GM23338 (cell line): ENCODE results near the gene TENM3. TPM values are rescaled to one million over a fixed set of nuclear protein-coding genes. Genes with fewer than 3 reads are reported as not detected.

Experiments
- ATAC-seq: fragments of 200-7000 bp; cut with Tn5 transposase; 3 replicates; pipeline ENCODE4 v1.9.1; 2020
- DNase-seq: peaks from one replicate; pipeline ENCODE4 v3.0.0-alpha.2; 2015; ENCODE audit warnings: low spot score
- H2AFZ ChIP-seq: fragments of 200-600 bp; sonication (generic); 2 replicates; pipeline ENCODE4 v1.8.0; 2016; ENCODE audit warnings: antibody characterized with exemption, mild to moderate bottlenecking, moderate library complexity
- H3F3A ChIP-seq: fragments of 200-600 bp; sonication (generic); replicated peaks from 2 replicates; pipeline ENCODE4 v1.8.0; 2017; ENCODE audit warnings: antibody characterized with exemption, mixed run types, low read depth
- H3K27ac ChIP-seq: fragments of 200-600 bp; sonication (generic); 2 replicates; pipeline ENCODE4 v1.6.1; 2016; ENCODE audit warnings: low read depth
- H3K27me3 ChIP-seq: fragments of 200-600 bp; sonication (generic); 2 replicates; pipeline ENCODE4 v1.8.0; 2016; ENCODE audit warnings: mild to moderate bottlenecking, mixed run types, moderate library complexity; ENCODE audit not compliant: insufficient read depth
- H3K36me3 ChIP-seq: fragments of 200-600 bp; sonication (generic); 2 replicates; pipeline ENCODE4 v1.8.0; 2016; ENCODE audit warnings: mild to moderate bottlenecking; ENCODE audit not compliant: insufficient read depth
- H3K4me1 ChIP-seq: fragments of 200-600 bp; sonication (generic); 2 replicates; pipeline ENCODE4 v1.8.0; 2016; ENCODE audit warnings: mild to moderate bottlenecking, moderate library complexity; ENCODE audit not compliant: insufficient read depth
- H3K4me2 ChIP-seq: fragments of 200-600 bp; sonication (generic); 2 replicates; pipeline ENCODE4 v1.7.1; 2017; ENCODE audit warnings: mixed run types
- H3K4me3 ChIP-seq: fragments of 200-600 bp; sonication (generic); 2 replicates; pipeline ENCODE4 v1.6.1; 2016; ENCODE audit warnings: mixed run types
- H3K79me2 ChIP-seq: fragments of 200-600 bp; sonication (generic); replicated peaks from 2 replicates; pipeline ENCODE4 v1.8.0; 2017; ENCODE audit warnings: mild to moderate bottlenecking; ENCODE audit not compliant: insufficient read depth
- H3K9me2 ChIP-seq: fragments of 200-600 bp; sonication (generic); 2 replicates; pipeline ENCODE4 v1.8.0; 2017; ENCODE audit not compliant: insufficient read depth
- H4K20me1 ChIP-seq: fragments of 200-600 bp; sonication (generic); replicated peaks from 2 replicates; pipeline ENCODE4 v1.8.0; 2017; ENCODE audit warnings: mild to moderate bottlenecking; ENCODE audit not compliant: insufficient read depth
- H3K27ac Mint-ChIP-seq: 2 replicates; pipeline ENCODE4 v1.8.0; 2020; ENCODE audit warnings: inconsistent platforms, mild to moderate bottlenecking, moderate library complexity, mixed read lengths
- H3K27me3 Mint-ChIP-seq: 3 replicates; pipeline ENCODE4 v1.8.0; 2022; ENCODE audit warnings: low read depth, mild to moderate bottlenecking, moderate library complexity, mixed read lengths, inconsistent platforms; ENCODE audit not compliant: insufficient read depth, poor library complexity
- H3K36me3 Mint-ChIP-seq: 3 replicates; pipeline ENCODE4 v1.8.0; 2021; ENCODE audit warnings: low read depth, mild to moderate bottlenecking, inconsistent platforms, moderate library complexity, mixed read lengths
- H3K4me1 Mint-ChIP-seq: 3 replicates; pipeline ENCODE4 v1.8.0; 2020; ENCODE audit warnings: mild to moderate bottlenecking, inconsistent platforms, mixed read lengths
- H3K4me3 Mint-ChIP-seq: 3 replicates; pipeline ENCODE4 v1.8.0; 2021; ENCODE audit warnings: moderate library complexity, mild to moderate bottlenecking, inconsistent platforms, mixed read lengths
- H3K9me3 Mint-ChIP-seq: 3 replicates; pipeline ENCODE4 v1.8.0; 2020; ENCODE audit warnings: moderate library complexity, mild to moderate bottlenecking, inconsistent platforms, mixed read lengths
- CREB1 ChIP-seq: fragments of 250-450 bp; sonication (Bioruptor Pico); IDR thresholded peaks from 2 replicates; pipeline ENCODE4 v1.5.0; 2020; ENCODE audit warnings: low read depth, mild to moderate bottlenecking, moderate library complexity
- EZH2 ChIP-seq: fragments of 200-600 bp; sonication (generic); IDR thresholded peaks from one replicate; pipeline ENCODE4 v1.8.0; 2017; ENCODE audit warnings: antibody characterized with exemption, mild to moderate bottlenecking, low read depth; ENCODE audit not compliant: unreplicated experiment
- NANOG ChIP-seq: IDR thresholded peaks from 2 replicates; pipeline ENCODE4 v1.6.1; 2016; ENCODE audit warnings: antibody characterized with exemption, borderline replicate concordance
- POLR2AphosphoS5 ChIP-seq: IDR thresholded peaks from 2 replicates; pipeline ENCODE4 v1.6.1; 2016; ENCODE audit warnings: antibody characterized with exemption, low read depth
- polyA plus RNA-seq: library from polyadenylated mRNA; unstranded; fragments of >200 nt; fragmentation: Nextera tagmentation; extraction: Ambion mirVana; gene quantifications from 2 replicates; pipeline ENCODE4 v1.2.1, GENCODE V29; 2016
- total RNA-seq: library from RNA; depleted of rRNA; stranded (reverse); fragments of >200 nt; shearing (Covaris generic); gene quantifications from 2 replicates; pipeline ENCODE4 v1.2.3, GENCODE V29; 2014
- TF ChIP-seq, protein P1 (sequence below): IDR thresholded peaks from 2 replicates; pipeline ENCODE4 v1.6.1; 2016; ENCODE audit warnings: antibody characterized with exemption
- TF ChIP-seq, protein P2 (sequence below): fragments of 250-450 bp; sonication (Bioruptor Pico); IDR thresholded peaks from 2 replicates; pipeline ENCODE4 v1.5.0; 2020; ENCODE audit warnings: mild to moderate bottlenecking, moderate library complexity
- TF ChIP-seq, protein P3 (sequence below), 2 experiments: fragments of 200-600 bp in 1 of 2; sonication (generic) in 1 of 2; conservative IDR thresholded peaks; 2 replicates each; pipeline versions ENCODE4 v1.5.1 to v1.6.1; 2016 to 2017; ENCODE audit warnings: antibody characterized with exemption in 2 of 2, low read depth in 2 of 2, mild to moderate bottlenecking in 2 of 2, moderate library complexity in 1 of 2

TENM3 gene
- total and polyA plus RNA-seq, 2 experiments from 2014 or later, result 22.2 to 128 TPM

DNA sequence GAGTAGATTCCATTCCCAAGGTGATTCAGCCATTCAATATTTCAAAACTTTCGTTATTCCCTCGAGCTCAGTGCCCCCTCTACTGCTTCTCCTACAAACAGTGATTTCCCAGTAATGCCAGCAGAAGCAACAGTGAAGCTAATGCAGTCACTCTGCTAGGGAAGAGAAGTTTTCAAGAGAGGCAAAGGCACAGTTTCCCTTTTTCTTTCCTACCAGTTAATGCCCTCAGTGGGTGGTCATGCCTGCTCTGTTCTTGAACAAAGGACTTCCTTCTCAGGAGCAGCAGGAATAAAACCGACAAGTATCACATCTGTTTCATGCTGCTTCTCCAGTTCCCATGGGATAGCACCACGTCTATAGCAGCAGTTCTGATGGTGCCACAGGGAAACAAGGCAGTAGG is 317.2 kb downstream of the TENM3 start:
- peaks cover 4% of the 10 kb centered on the region for H3K27me3 Mint-ChIP-seq
- peak overlapping the region; percentile 91 for H3K27ac ChIP-seq
- H3K4me3 Mint-ChIP-seq, result peak overlapping the region; percentile 54
- H3K9me2 ChIP-seq, result no peaks in the 10 kb centered on the region
- H3K9me3 Mint-ChIP-seq, result no peaks in the 10 kb centered on the region
- H3K4me1 Mint-ChIP-seq, result peaks cover 64% of the 10 kb centered on the region
- peaks cover 7% of the 10 kb centered on the region; the same call in 1 of the 2 replicates for H3K79me2 ChIP-seq
- no peaks in the 10 kb centered on the region for H3F3A ChIP-seq
- H3K27ac Mint-ChIP-seq, result peak overlapping the region; percentile 99
- H3K36me3 Mint-ChIP-seq, result no peaks in the 10 kb centered on the region
- DNase-seq, result peak; percentile 96
- TF ChIP-seq, protein P1, sequence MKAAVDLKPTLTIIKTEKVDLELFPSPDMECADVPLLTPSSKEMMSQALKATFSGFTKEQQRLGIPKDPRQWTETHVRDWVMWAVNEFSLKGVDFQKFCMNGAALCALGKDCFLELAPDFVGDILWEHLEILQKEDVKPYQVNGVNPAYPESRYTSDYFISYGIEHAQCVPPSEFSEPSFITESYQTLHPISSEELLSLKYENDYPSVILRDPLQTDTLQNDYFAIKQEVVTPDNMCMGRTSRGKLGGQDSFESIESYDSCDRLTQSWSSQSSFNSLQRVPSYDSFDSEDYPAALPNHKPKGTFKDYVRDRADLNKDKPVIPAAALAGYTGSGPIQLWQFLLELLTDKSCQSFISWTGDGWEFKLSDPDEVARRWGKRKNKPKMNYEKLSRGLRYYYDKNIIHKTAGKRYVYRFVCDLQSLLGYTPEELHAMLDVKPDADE, result peak; percentile 91
- TF ChIP-seq, protein P2, sequence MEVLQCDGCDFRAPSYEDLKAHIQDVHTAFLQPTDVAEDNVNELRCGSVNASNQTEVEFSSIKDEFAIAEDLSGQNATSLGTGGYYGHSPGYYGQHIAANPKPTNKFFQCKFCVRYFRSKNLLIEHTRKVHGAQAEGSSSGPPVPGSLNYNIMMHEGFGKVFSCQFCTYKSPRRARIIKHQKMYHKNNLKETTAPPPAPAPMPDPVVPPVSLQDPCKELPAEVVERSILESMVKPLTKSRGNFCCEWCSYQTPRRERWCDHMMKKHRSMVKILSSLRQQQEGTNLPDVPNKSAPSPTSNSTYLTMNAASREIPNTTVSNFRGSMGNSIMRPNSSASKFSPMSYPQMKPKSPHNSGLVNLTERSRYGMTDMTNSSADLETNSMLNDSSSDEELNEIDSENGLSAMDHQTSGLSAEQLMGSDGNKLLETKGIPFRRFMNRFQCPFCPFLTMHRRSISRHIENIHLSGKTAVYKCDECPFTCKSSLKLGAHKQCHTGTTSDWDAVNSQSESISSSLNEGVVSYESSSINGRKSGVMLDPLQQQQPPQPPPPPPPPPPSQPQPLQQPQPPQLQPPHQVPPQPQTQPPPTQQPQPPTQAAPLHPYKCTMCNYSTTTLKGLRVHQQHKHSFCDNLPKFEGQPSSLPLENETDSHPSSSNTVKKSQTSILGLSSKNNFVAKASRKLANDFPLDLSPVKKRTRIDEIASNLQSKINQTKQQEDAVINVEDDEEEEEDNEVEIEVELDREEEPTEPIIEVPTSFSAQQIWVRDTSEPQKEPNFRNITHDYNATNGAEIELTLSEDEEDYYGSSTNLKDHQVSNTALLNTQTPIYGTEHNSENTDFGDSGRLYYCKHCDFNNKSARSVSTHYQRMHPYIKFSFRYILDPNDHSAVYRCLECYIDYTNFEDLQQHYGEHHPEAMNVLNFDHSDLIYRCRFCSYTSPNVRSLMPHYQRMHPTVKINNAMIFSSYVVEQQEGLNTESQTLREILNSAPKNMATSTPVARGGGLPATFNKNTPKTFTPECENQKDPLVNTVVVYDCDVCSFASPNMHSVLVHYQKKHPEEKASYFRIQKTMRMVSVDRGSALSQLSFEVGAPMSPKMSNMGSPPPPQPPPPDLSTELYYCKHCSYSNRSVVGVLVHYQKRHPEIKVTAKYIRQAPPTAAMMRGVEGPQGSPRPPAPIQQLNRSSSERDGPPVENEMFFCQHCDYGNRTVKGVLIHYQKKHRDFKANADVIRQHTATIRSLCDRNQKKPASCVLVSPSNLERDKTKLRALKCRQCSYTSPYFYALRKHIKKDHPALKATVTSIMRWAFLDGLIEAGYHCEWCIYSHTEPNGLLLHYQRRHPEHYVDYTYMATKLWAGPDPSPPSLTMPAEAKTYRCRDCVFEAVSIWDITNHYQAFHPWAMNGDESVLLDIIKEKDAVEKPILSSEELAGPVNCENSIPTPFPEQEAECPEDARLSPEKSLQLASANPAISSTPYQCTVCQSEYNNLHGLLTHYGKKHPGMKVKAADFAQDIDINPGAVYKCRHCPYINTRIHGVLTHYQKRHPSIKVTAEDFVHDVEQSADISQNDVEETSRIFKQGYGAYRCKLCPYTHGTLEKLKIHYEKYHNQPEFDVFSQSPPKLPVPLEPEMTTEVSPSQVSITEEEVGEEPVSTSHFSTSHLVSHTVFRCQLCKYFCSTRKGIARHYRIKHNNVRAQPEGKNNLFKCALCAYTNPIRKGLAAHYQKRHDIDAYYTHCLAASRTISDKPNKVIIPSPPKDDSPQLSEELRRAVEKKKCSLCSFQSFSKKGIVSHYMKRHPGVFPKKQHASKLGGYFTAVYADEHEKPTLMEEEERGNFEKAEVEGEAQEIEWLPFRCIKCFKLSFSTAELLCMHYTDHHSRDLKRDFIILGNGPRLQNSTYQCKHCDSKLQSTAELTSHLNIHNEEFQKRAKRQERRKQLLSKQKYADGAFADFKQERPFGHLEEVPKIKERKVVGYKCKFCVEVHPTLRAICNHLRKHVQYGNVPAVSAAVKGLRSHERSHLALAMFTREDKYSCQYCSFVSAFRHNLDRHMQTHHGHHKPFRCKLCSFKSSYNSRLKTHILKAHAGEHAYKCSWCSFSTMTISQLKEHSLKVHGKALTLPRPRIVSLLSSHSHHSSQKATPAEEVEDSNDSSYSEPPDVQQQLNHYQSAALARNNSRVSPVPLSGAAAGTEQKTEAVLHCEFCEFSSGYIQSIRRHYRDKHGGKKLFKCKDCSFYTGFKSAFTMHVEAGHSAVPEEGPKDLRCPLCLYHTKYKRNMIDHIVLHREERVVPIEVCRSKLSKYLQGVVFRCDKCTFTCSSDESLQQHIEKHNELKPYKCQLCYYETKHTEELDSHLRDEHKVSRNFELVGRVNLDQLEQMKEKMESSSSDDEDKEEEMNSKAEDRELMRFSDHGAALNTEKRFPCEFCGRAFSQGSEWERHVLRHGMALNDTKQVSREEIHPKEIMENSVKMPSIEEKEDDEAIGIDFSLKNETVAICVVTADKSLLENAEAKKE (CRISPR knock-in tag), result peak; percentile 98
- TF ChIP-seq POLR2AphosphoS5, result peak; percentile 40
- TF ChIP-seq, protein P3, sequence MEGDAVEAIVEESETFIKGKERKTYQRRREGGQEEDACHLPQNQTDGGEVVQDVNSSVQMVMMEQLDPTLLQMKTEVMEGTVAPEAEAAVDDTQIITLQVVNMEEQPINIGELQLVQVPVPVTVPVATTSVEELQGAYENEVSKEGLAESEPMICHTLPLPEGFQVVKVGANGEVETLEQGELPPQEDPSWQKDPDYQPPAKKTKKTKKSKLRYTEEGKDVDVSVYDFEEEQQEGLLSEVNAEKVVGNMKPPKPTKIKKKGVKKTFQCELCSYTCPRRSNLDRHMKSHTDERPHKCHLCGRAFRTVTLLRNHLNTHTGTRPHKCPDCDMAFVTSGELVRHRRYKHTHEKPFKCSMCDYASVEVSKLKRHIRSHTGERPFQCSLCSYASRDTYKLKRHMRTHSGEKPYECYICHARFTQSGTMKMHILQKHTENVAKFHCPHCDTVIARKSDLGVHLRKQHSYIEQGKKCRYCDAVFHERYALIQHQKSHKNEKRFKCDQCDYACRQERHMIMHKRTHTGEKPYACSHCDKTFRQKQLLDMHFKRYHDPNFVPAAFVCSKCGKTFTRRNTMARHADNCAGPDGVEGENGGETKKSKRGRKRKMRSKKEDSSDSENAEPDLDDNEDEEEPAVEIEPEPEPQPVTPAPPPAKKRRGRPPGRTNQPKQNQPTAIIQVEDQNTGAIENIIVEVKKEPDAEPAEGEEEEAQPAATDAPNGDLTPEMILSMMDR (conservative IDR thresholded peaks at IDR 0.05; ENCODE audit: low read depth in 2 of 2), result peak in 1 of 2 experiments; percentile 69; a peak in 3 of 4 replicates
- peak; percentile 94 for TF ChIP-seq NANOG
- TF ChIP-seq CREB1 (CRISPR knock-in tag), result no peak
- TF ChIP-seq EZH2, result no peak
- H4K20me1 ChIP-seq, result no peaks in the 10 kb centered on the region
- peak overlapping the region; percentile 31 for H3K4me3 ChIP-seq
- no peaks in the 10 kb centered on the region for H3K27me3 ChIP-seq
- no peak overlapping the region for H2AFZ ChIP-seq
- peak; percentile 86 for ATAC-seq
- H3K4me2 ChIP-seq, result peak overlapping the region; percentile 66
- H3K4me1 ChIP-seq, result peaks cover 50% of the 10 kb centered on the region
- H3K36me3 ChIP-seq, result no peaks in the 10 kb centered on the region
